HCT116 (cell line): ENCODE results near the gene KIF26A. TPM values are rescaled to one million over a fixed set of nuclear protein-coding genes. Genes with fewer than 3 reads are reported as not detected.

Experiments
- ATAC-seq: fragments of 200-7000 bp; cut with Tn5 transposase; 2 replicates; pipeline ENCODE4 v1.9.1; 2020; ENCODE audit warnings: mild to moderate bottlenecking, moderate library complexity
- BruUV-seq: library from RNA; stranded (reverse); fragments of 400-500 nt; replicated peaks from 2 replicates; lab custom pipeline; 2021; lab: Mats Ljungman, UMichigan
- CTCF ChIA-PET: fragments of 300-600 bp; sonication (Branson Sonifier 250); formaldehyde crosslinking; loops from one replicate; lab custom pipeline; 2021; ENCODE audit warnings: antibody characterized with exemption; lab: Charles Lee
- POLR2A ChIA-PET: fragments of 300-600, 350-600 bp; sonication (Branson Sonifier 250); formaldehyde crosslinking; loops from one replicate; lab custom pipeline; 2021; ENCODE audit warnings: antibody characterized with exemption; lab: Charles Lee
- RAD21 ChIA-PET, 2 experiments: fragments of 300-600 bp; sonication (Branson Sonifier 250); formaldehyde crosslinking; loops; one replicate each; lab custom pipeline; 2023; ENCODE audit warnings: low total read pairs in 2 of 2; ENCODE audit not compliant: uncharacterized antibody in 2 of 2, unreplicated experiment in 2 of 2, low non-redundant PET in 1 of 2; lab: Charles Lee
- DNase-seq: peaks from one replicate; pipeline ENCODE4 v3.0.0-alpha.2; 2010; ENCODE audit warnings: low read depth, low spot score
- H2AFZ ChIP-seq: fragments of 200-600 bp; shearing (Covaris generic), sonication (generic); 2 replicates; pipeline ENCODE4 v1.6.1; 2017; ENCODE audit warnings: low read depth, mixed run types, mixed read lengths, antibody characterized with exemption, low read length; ENCODE audit not compliant: poor library complexity, severe bottlenecking
- H3K27ac ChIP-seq: 2 replicates; pipeline ENCODE4 v1.5.1; 2012; ENCODE audit warnings: low read depth, low read length
- H3K27me3 ChIP-seq: fragments of 200-600 bp; sonication (generic); 2 replicates; pipeline ENCODE4 v1.6.1; 2016; ENCODE audit warnings: mixed run types, low read length, mixed read lengths; ENCODE audit not compliant: insufficient read depth
- H3K36me3 ChIP-seq, 2 experiments: fragments of 200-500 bp in 1 of 2; fragments of 200-600 bp in 1 of 2; sonication (Bioruptor generic) in 1 of 2; sonication (generic) in 1 of 2; 2 replicates each; pipeline versions ENCODE4 v1.5.1 to v1.6.1; 2014 to 2016; ENCODE audit warnings: low read length in 2 of 2, inconsistent platforms in 1 of 2, mixed read lengths in 1 of 2, mixed run types in 1 of 2; ENCODE audit not compliant: insufficient read depth in 2 of 2, control insufficient read depth in 1 of 2
- H3K4me1 ChIP-seq, 2 experiments: fragments of 200-600 bp in 1 of 2; sonication (generic) in 1 of 2; 2 replicates each; pipeline versions ENCODE4 v1.5.1 to v1.6.1; 2012 to 2017; ENCODE audit warnings: low read length in 2 of 2, inconsistent platforms in 1 of 2, mild to moderate bottlenecking in 1 of 2, mixed read lengths in 1 of 2, mixed run types in 1 of 2, moderate library complexity in 1 of 2; ENCODE audit not compliant: insufficient read depth in 2 of 2, control insufficient read depth in 1 of 2
- H3K4me2 ChIP-seq: fragments of 200-600 bp; sonication (generic); 2 replicates; pipeline ENCODE4 v1.6.1; 2017; ENCODE audit warnings: mixed run types, low read length, mixed read lengths
- H3K4me3 ChIP-seq, 2 experiments: fragments of 200-600 bp in 1 of 2; sonication (generic) in 1 of 2; replicated peaks in 1 of 2; 2 replicates each; pipeline ENCODE4 v1.5.1; 2011 to 2016; ENCODE audit warnings: low read length in 2 of 2, control low read depth in 1 of 2, low read depth in 1 of 2, mild to moderate bottlenecking in 1 of 2, mixed read lengths in 1 of 2, mixed run types in 1 of 2
- H3K79me2 ChIP-seq: fragments of 200-600 bp; sonication (generic); 2 replicates; pipeline ENCODE4 v1.6.1; 2017; ENCODE audit warnings: mild to moderate bottlenecking, mixed run types, low read length, moderate library complexity, mixed read lengths; ENCODE audit not compliant: insufficient read depth
- H3K9ac ChIP-seq: fragments of 200-600 bp; sonication (generic); 2 replicates; pipeline ENCODE4 v1.6.1; 2016; ENCODE audit warnings: low read length, mixed read lengths
- H3K9me2 ChIP-seq: fragments of 200-600 bp; sonication (generic), shearing (Covaris generic); 2 replicates; pipeline ENCODE4 v1.6.1; 2017; ENCODE audit warnings: mixed run types, mild to moderate bottlenecking, moderate library complexity; ENCODE audit not compliant: insufficient read depth
- H3K9me3 ChIP-seq, 2 experiments: fragments of 200-500 bp in 1 of 2; fragments of 200-600 bp in 1 of 2; sonication (Bioruptor generic) in 1 of 2; sonication (generic) in 1 of 2; 2 replicates each; pipeline ENCODE4 v1.6.1; 2014 to 2017; ENCODE audit warnings: low read length in 2 of 2, mixed read lengths in 2 of 2, inconsistent platforms in 1 of 2, low read depth in 1 of 2, mild to moderate bottlenecking in 1 of 2, mixed run types in 1 of 2, moderate library complexity in 1 of 2; ENCODE audit not compliant: control insufficient read depth in 1 of 2, insufficient read depth in 1 of 2
- H4K20me1 ChIP-seq: fragments of 200-600 bp; sonication (generic), shearing (Covaris generic); 2 replicates; pipeline ENCODE4 v1.6.1; 2017; ENCODE audit warnings: mixed run types, mild to moderate bottlenecking, moderate library complexity; ENCODE audit not compliant: insufficient read depth
- ATF3 ChIP-seq: IDR thresholded peaks from 2 replicates; pipeline ENCODE4 v1.6.1; 2012
- CBX3 ChIP-seq: IDR thresholded peaks from 2 replicates; pipeline ENCODE4 v1.6.1; 2012; ENCODE audit warnings: low read depth
- CEBPB ChIP-seq: IDR thresholded peaks from 2 replicates; pipeline ENCODE4 v1.6.1; 2012; ENCODE audit warnings: low read depth
- CTCF ChIP-seq, 3 experiments: fragments of 200-600 bp in 1 of 3; sonication (generic) in 1 of 3; IDR thresholded peaks in 2 of 3; conservative IDR thresholded peaks in 1 of 3; 2 replicates each; pipeline ENCODE4 v1.5.1; 2012 to 2017; ENCODE audit warnings: low read depth in 2 of 3, low read length in 2 of 3, antibody characterized with exemption in 1 of 3, borderline replicate concordance in 1 of 3, control low read depth in 1 of 3, mild to moderate bottlenecking in 1 of 3, mixed read lengths in 1 of 3, mixed run types in 1 of 3, moderate library complexity in 1 of 3; ENCODE audit not compliant: insufficient read depth in 1 of 3
- EZH2 ChIP-seq: fragments of 200-600 bp; sonication (generic); IDR thresholded peaks from 2 replicates; pipeline ENCODE4 v1.6.1; 2017; ENCODE audit warnings: antibody characterized with exemption, mixed run types
- EZH2phosphoT487 ChIP-seq: fragments of 200-600 bp; IDR thresholded peaks from 2 replicates; pipeline ENCODE4 v1.6.1; 2018; ENCODE audit warnings: antibody characterized with exemption, borderline replicate concordance
- JUND ChIP-seq: IDR thresholded peaks from 2 replicates; pipeline ENCODE4 v1.6.1; 2012
- MAX ChIP-seq: IDR thresholded peaks from 2 replicates; pipeline ENCODE4 v1.6.1; 2012
- POLR2A ChIP-seq: IDR thresholded peaks from 2 replicates; pipeline ENCODE4 v1.7.0; 2011; ENCODE audit warnings: borderline replicate concordance; ENCODE audit not compliant: insufficient read depth, insufficient read length; ENCODE audit errors: extremely low read depth
- POLR2AphosphoS5 ChIP-seq: IDR thresholded peaks from 2 replicates; pipeline ENCODE4 v1.6.1; 2011; ENCODE audit warnings: mild to moderate bottlenecking, low read depth, low read length, moderate library complexity
- REST ChIP-seq: IDR thresholded peaks from 2 replicates; pipeline ENCODE4 v1.6.1; 2012; ENCODE audit warnings: low read depth
- SIN3A ChIP-seq: IDR thresholded peaks from 2 replicates; pipeline ENCODE4 v1.6.1; 2012; ENCODE audit warnings: low read depth
- SP1 ChIP-seq: IDR thresholded peaks from 2 replicates; pipeline ENCODE4 v1.6.1; 2012; ENCODE audit warnings: low read depth
- SRF ChIP-seq: IDR thresholded peaks from 2 replicates; pipeline ENCODE4 v1.6.1; 2012; ENCODE audit warnings: low read depth
- TCF7L2 ChIP-seq: IDR thresholded peaks from 2 replicates; pipeline ENCODE4 v1.7.0; 2011; ENCODE audit warnings: borderline replicate concordance, inconsistent platforms; ENCODE audit not compliant: insufficient read depth, insufficient read length; ENCODE audit errors: extremely low read depth
- YY1 ChIP-seq: IDR thresholded peaks from 2 replicates; pipeline ENCODE4 v1.6.1; 2011; ENCODE audit warnings: low read length, low read depth, moderate library complexity, mild to moderate bottlenecking; ENCODE audit not compliant: insufficient replicate concordance; ENCODE audit errors: extremely low read depth
- ZBTB33 ChIP-seq: IDR thresholded peaks from 2 replicates; pipeline ENCODE4 v1.6.1; 2011; ENCODE audit warnings: mild to moderate bottlenecking, low read length, moderate library complexity; ENCODE audit not compliant: insufficient replicate concordance; ENCODE audit errors: extremely low read depth
- ZFX ChIP-seq: fragments of 450-650 bp; IDR thresholded peaks from 2 replicates; pipeline ENCODE4 v1.6.1; 2017
- ZNF274 ChIP-seq: fragments of 200-500 bp; sonication (Bioruptor generic); IDR thresholded peaks from 2 replicates; pipeline ENCODE4 v1.6.1; 2014; ENCODE audit warnings: mild to moderate bottlenecking, low read depth, low read length, inconsistent platforms
- intact Hi-C: fragments of 100-400 bp; cut with micrococcal nuclease; formaldehyde crosslinking; loops from 2 replicates; pipeline ENCODE4 v1.10.0; 2022
- total RNA-seq: library from RNA; stranded (reverse); gene quantifications from one replicate; pipeline ENCODE4 v1.2.1, GENCODE V29; 2021; ENCODE audit not compliant: unreplicated experiment

The KIF26A gene
- total RNA-seq, 1 experiment from 2014 or later, result 10.2 TPM

- H3K36me3 ChIP-seq, result no peaks in the 10 kb centered on the region
- POLR2A ChIA-PET, result no interaction called here
- CTCF ChIA-PET, result no interaction called here
- BruUV-seq, result no TSS peak
- DNase-seq (no peak), ATAC-seq (no peak)
- H4K20me1 ChIP-seq, result no peaks in the 10 kb centered on the region
- no peak overlapping the region for H2AFZ ChIP-seq
- TF ChIP-seq SIN3A, result no peak
- TF ChIP-seq CTCF (IDR thresholded peaks at IDR 0.05 in 2 of 3, conservative IDR thresholded peaks at IDR 0.05 in 1 of 3; ENCODE audit: borderline replicate concordance in 1 of 3, insufficient read depth in 1 of 3, low read depth in 2 of 3, low read length in 2 of 3), result no peak
- no peak for TF ChIP-seq REST
- TF ChIP-seq ATF3, result no peak
- no peak for TF ChIP-seq CBX3
- TF ChIP-seq JUND, result no peak
- no peak for TF ChIP-seq POLR2A
- TF ChIP-seq YY1, result no peak
- TF ChIP-seq EZH2, result no peak
- TF ChIP-seq ZNF274, result no peak
- TF ChIP-seq TCF7L2, result no peak
- TF ChIP-seq CEBPB, result no peak
- TF ChIP-seq EZH2phosphoT487, result no peak
- TF ChIP-seq SRF, result no peak
- TF ChIP-seq ZFX, result no peak
- TF ChIP-seq SP1, result no peak
- no peak for TF ChIP-seq ZBTB33
- TF ChIP-seq MAX, result no peak
- TF ChIP-seq POLR2AphosphoS5, result no peak
- no peaks in the 10 kb centered on the region for H3K9me3 ChIP-seq
- no peaks in the 10 kb centered on the region for H3K9me2 ChIP-seq
- H3K4me1 ChIP-seq, result no peaks in the 10 kb centered on the region
- no peak overlapping the region for H3K9ac ChIP-seq
- intact Hi-C loops, result no loop called here
- no peak overlapping the region for H3K4me2 ChIP-seq
- RAD21 ChIA-PET, result no interaction called here
- no peaks in the 10 kb centered on the region for H3K27me3 ChIP-seq
- H3K79me2 ChIP-seq, result no peaks in the 10 kb centered on the region
- H3K4me3 ChIP-seq, result no peak overlapping the region
- no peak overlapping the region for H3K27ac ChIP-seq
Measured at GRCh38 chr14:104168603-104169002, 30.2 kb downstream of the KIF26A start.
